GM12875 (cell line): ENCODE results near the gene TEAD4.
"Not testable (repeated sequence)": the region's sequence is repeated elsewhere in the genome, so short reads cannot be mapped to it uniquely, and the experiment has no call there.

Experiments
- H3K4me3 ChIP-seq: one replicate; pipeline ENCODE4 v1.5.1; 2011; ENCODE audit warnings: low read depth, low read length, control low read depth
- TF ChIP-seq, protein P1 (sequence below): IDR thresholded peaks from 2 replicates; pipeline ENCODE4 v1.5.1; 2011; ENCODE audit warnings: low read depth, mild to moderate bottlenecking, control low read depth, inconsistent platforms, low read length, moderate library complexity, borderline replicate concordance; ENCODE audit not compliant: insufficient read depth

Gene TEAD4

GRCh38 chr12:3061059-3061458, 101.9 kb downstream of the TEAD4 start:
- H3K4me3 ChIP-seq = no peak overlapping the region
- TF ChIP-seq, protein P1, sequence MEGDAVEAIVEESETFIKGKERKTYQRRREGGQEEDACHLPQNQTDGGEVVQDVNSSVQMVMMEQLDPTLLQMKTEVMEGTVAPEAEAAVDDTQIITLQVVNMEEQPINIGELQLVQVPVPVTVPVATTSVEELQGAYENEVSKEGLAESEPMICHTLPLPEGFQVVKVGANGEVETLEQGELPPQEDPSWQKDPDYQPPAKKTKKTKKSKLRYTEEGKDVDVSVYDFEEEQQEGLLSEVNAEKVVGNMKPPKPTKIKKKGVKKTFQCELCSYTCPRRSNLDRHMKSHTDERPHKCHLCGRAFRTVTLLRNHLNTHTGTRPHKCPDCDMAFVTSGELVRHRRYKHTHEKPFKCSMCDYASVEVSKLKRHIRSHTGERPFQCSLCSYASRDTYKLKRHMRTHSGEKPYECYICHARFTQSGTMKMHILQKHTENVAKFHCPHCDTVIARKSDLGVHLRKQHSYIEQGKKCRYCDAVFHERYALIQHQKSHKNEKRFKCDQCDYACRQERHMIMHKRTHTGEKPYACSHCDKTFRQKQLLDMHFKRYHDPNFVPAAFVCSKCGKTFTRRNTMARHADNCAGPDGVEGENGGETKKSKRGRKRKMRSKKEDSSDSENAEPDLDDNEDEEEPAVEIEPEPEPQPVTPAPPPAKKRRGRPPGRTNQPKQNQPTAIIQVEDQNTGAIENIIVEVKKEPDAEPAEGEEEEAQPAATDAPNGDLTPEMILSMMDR = no peak

GRCh38 chr12:3061501-3062215, 102.5 kb downstream of the TEAD4 start:
- TF ChIP-seq, protein P1 = no peak
- H3K4me3 ChIP-seq = no peak overlapping the region

DNA sequence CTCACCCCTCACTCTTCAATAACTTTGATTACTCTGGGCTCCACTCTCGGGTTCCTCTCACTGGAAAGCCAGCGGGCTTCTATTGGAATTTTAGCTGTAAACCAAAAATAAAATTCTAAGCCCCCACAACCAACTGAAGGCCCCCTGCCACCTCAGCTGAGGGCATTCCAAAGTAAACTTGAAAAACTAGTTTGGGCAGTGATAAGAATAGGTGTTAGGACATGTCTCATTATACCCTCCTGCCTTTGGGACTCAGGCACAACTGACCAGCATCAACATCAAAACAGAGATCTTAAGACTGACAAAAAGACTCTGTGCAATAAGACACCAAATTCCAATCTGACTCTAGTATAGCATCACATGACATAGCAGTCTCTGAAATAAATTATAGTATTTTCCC, 106.1 kb downstream of the TEAD4 start:
- TF ChIP-seq, protein P1 = no peak
- no peak overlapping the region for H3K4me3 ChIP-seq

- H3K4me3 ChIP-seq = not testable (repeated sequence)
Observed at GRCh38 chr12:3065846-3066245, 106.6 kb downstream of the TEAD4 start.

GRCh38 chr12:3069714-3070113, 110.5 kb downstream of the TEAD4 start:
- TF ChIP-seq, protein P1 = no peak
- H3K4me3 ChIP-seq = no peak overlapping the region

DNA sequence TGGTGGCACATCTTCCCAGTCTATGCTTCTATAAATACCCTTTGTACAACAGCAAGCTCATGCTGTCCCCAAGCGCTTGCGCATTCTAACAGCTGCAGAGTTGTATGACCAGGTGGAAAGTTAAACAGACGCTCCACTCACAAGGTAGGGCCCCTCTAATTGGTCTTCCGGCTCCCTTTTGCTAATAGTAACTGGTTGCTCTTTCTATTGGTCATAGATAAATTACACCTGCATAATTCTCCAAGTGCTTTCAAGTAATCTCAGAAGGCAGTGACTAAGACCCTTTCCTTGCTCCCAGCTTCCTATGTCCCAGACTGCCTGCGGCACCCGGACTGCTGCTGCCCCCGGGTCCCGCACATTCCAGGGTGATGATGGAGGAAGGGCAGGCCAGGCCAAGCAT, 111.9 kb downstream of the TEAD4 start:
- no peak overlapping the region for H3K4me3 ChIP-seq
- TF ChIP-seq, protein P1 = no peak

GRCh38 chr12:3071710-3072109, 112.5 kb downstream of the TEAD4 start:
- TF ChIP-seq, protein P1 = no peak
- no peak overlapping the region for H3K4me3 ChIP-seq
